ENCODE measurements around the gene CYP4V2. TPM values are rescaled to one million over a fixed set of nuclear protein-coding genes. Genes with fewer than 3 reads are reported as not detected.

CYP4V2 gene
- total and polyA plus RNA-seq, 2 experiments from 2014 or later: 1.5 to 3.1 TPM

DNA sequence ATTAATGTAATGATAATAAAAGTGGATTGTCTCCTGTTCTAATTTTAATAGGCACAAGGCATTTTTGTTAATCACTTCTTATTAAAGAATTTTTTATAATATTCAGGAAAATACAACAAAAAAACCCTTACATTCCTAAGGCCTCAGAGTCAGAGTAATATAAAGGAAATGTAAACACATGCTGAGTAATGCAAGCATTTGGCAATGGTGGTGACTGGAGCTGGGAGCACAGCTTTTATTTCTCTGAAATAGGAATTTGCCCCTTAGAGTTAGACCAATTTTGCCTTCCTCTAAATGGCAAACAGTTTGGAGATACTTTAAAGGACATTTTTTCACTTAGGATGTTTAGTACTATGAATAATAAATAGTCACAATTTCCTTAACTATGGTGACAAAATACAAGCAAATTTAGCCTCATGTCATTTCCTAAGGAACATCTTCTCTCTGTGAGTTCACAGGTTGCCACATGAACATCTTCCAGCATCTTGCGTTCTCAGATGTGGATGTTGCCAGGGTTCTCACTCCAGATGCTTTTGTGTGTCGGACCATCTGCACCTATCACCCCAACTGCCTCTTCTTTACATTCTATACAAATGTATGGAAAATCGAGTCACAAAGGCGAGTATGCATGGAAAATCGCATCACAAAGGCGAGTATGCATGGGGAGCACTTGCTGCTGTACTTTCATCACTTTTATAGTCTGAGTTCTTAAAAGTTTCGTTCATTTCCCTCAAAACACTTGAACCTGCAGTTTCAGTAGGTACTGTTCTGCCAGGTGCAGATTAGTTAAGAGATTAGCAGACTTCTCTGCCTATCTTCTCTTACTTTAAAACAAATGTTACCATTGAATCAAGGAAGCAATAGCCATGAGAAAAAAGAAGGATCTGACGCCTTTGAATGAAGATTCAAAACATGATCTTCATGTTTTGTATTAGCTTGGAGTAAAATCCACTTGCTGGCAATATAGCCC, 58.7 kb downstream of the CYP4V2 start:
- Mint-ChIP-seq H3K27me3 (ENCODE audit: insufficient read depth, low read depth, poor library complexity) (peaks cover 13% of the 10 kb centered on the region), H3K9me3 (peaks cover 2% of the 10 kb centered on the region), H3K4me3 (peak overlapping the region; percentile 57), H3K36me3 (ENCODE audit: low read depth) (peaks cover 30% of the 10 kb centered on the region), H3K4me1 (peaks cover 59% of the 10 kb centered on the region), H3K27ac (peak overlapping the region; percentile 99)
- H3K79me2 ChIP-seq (replicated peaks; ENCODE audit: insufficient read depth): peaks cover 20% of the 10 kb centered on the region
- peak; percentile 60 for ATAC-seq
- H3K36me3 ChIP-seq (ENCODE audit: insufficient read depth): no peaks in the 10 kb centered on the region; the same call in 1 of the 2 replicates
- H3K4me1 ChIP-seq (ENCODE audit: insufficient read depth): peaks cover 24% of the 10 kb centered on the region
- H3F3A ChIP-seq (replicated peaks; ENCODE audit: low read depth): no peaks in the 10 kb centered on the region
- peak; percentile 85 for DNase-seq (ENCODE audit: low spot score)
- H3K9me2 ChIP-seq (ENCODE audit: insufficient read depth): no peaks in the 10 kb centered on the region; the same call in 1 of the 2 replicates
- peak overlapping the region; percentile 55 for H3K4me2 ChIP-seq
- no peak overlapping the region for H2AFZ ChIP-seq
- peak overlapping the region; percentile 98 for H3K27ac ChIP-seq (ENCODE audit: low read depth)
- H3K4me3 ChIP-seq: peak overlapping the region; percentile 25
- no peaks in the 10 kb centered on the region for H4K20me1 ChIP-seq (replicated peaks; ENCODE audit: insufficient read depth)
- H3K27me3 ChIP-seq (ENCODE audit: insufficient read depth): no peaks in the 10 kb centered on the region
- TF ChIP-seq CREB1 (CRISPR knock-in tag; IDR thresholded peaks at IDR 0.05; ENCODE audit: low read depth) (peak; percentile 37; the same call in 1 of the 2 replicates), ZNF114 (CRISPR knock-in tag; IDR thresholded peaks at IDR 0.05) (0 out of 2 replicates have a peak, but pooled peaks have one; percentile 44), JUNB (IDR thresholded peaks at IDR 0.05; ENCODE audit: unreplicated experiment) (no peak), NANOG (IDR thresholded peaks at IDR 0.05; ENCODE audit: borderline replicate concordance) (peak; percentile 93)
- TF ChIP-seq, protein P1, sequence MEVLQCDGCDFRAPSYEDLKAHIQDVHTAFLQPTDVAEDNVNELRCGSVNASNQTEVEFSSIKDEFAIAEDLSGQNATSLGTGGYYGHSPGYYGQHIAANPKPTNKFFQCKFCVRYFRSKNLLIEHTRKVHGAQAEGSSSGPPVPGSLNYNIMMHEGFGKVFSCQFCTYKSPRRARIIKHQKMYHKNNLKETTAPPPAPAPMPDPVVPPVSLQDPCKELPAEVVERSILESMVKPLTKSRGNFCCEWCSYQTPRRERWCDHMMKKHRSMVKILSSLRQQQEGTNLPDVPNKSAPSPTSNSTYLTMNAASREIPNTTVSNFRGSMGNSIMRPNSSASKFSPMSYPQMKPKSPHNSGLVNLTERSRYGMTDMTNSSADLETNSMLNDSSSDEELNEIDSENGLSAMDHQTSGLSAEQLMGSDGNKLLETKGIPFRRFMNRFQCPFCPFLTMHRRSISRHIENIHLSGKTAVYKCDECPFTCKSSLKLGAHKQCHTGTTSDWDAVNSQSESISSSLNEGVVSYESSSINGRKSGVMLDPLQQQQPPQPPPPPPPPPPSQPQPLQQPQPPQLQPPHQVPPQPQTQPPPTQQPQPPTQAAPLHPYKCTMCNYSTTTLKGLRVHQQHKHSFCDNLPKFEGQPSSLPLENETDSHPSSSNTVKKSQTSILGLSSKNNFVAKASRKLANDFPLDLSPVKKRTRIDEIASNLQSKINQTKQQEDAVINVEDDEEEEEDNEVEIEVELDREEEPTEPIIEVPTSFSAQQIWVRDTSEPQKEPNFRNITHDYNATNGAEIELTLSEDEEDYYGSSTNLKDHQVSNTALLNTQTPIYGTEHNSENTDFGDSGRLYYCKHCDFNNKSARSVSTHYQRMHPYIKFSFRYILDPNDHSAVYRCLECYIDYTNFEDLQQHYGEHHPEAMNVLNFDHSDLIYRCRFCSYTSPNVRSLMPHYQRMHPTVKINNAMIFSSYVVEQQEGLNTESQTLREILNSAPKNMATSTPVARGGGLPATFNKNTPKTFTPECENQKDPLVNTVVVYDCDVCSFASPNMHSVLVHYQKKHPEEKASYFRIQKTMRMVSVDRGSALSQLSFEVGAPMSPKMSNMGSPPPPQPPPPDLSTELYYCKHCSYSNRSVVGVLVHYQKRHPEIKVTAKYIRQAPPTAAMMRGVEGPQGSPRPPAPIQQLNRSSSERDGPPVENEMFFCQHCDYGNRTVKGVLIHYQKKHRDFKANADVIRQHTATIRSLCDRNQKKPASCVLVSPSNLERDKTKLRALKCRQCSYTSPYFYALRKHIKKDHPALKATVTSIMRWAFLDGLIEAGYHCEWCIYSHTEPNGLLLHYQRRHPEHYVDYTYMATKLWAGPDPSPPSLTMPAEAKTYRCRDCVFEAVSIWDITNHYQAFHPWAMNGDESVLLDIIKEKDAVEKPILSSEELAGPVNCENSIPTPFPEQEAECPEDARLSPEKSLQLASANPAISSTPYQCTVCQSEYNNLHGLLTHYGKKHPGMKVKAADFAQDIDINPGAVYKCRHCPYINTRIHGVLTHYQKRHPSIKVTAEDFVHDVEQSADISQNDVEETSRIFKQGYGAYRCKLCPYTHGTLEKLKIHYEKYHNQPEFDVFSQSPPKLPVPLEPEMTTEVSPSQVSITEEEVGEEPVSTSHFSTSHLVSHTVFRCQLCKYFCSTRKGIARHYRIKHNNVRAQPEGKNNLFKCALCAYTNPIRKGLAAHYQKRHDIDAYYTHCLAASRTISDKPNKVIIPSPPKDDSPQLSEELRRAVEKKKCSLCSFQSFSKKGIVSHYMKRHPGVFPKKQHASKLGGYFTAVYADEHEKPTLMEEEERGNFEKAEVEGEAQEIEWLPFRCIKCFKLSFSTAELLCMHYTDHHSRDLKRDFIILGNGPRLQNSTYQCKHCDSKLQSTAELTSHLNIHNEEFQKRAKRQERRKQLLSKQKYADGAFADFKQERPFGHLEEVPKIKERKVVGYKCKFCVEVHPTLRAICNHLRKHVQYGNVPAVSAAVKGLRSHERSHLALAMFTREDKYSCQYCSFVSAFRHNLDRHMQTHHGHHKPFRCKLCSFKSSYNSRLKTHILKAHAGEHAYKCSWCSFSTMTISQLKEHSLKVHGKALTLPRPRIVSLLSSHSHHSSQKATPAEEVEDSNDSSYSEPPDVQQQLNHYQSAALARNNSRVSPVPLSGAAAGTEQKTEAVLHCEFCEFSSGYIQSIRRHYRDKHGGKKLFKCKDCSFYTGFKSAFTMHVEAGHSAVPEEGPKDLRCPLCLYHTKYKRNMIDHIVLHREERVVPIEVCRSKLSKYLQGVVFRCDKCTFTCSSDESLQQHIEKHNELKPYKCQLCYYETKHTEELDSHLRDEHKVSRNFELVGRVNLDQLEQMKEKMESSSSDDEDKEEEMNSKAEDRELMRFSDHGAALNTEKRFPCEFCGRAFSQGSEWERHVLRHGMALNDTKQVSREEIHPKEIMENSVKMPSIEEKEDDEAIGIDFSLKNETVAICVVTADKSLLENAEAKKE (CRISPR knock-in tag; IDR thresholded peaks at IDR 0.05): peak; percentile 67
- TF ChIP-seq, protein P2, sequence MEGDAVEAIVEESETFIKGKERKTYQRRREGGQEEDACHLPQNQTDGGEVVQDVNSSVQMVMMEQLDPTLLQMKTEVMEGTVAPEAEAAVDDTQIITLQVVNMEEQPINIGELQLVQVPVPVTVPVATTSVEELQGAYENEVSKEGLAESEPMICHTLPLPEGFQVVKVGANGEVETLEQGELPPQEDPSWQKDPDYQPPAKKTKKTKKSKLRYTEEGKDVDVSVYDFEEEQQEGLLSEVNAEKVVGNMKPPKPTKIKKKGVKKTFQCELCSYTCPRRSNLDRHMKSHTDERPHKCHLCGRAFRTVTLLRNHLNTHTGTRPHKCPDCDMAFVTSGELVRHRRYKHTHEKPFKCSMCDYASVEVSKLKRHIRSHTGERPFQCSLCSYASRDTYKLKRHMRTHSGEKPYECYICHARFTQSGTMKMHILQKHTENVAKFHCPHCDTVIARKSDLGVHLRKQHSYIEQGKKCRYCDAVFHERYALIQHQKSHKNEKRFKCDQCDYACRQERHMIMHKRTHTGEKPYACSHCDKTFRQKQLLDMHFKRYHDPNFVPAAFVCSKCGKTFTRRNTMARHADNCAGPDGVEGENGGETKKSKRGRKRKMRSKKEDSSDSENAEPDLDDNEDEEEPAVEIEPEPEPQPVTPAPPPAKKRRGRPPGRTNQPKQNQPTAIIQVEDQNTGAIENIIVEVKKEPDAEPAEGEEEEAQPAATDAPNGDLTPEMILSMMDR (conservative IDR thresholded peaks at IDR 0.05; ENCODE audit: low read depth in 2 of 2): no peak
